ENCODE results near the gene TRPV4.

The TRPV4 gene

DNA sequence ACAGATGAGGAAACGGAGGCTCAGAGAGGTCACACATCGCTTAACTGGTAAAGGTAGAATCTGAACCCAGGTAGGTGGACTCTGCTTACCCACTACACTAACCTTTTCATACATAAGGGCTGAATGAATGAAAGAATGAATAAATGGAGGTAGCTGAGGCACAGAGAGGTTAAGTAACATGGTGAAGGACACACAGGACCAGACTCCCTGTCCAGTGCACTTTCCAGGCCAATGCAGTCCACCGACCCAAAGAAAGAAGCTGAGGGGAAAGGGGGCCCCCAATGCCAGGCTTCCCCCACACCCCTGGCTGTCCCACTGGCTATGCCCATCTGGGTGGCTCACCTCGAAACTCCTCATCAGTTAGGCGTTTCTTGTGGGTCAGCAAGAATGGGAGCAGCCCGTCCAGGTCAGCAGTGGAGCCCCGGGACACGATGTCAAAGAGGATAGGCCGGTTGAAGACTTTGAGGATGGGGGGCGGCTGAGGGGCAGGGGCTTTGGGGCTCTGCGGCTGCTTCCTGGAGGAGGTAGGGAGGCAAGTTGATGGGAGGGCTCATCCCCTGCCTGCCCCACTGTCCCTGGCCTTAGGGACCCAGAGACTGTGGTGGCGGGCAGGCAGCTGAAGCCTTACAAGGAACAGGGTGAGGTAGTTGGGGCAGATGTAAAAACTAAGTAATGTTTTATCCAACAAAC is 25.1 kb downstream of the TRPV4 start:
- Histone ChIP-seq H3K27me3 (ENCODE audit: insufficient read depth, low read length) (no peaks in the 10 kb centered on the region), H3K27ac (ENCODE audit: low read depth, low read length) (no peak overlapping the region), H3K79me2 (ENCODE audit: control insufficient read depth, insufficient read depth, low read length, unreplicated experiment) (no peaks in the 10 kb centered on the region), H3K4me1 (ENCODE audit: control insufficient read depth, insufficient read depth, low read length, unreplicated experiment) (no peaks in the 10 kb centered on the region), H3K4me3 (ENCODE audit: low read depth, low read length) (no peak overlapping the region), H3K36me3 (ENCODE audit: insufficient read depth, low read length) (no peaks in the 10 kb centered on the region), H2AFZ (ENCODE audit: low read length, unreplicated experiment) (no peak overlapping the region)

DNA sequence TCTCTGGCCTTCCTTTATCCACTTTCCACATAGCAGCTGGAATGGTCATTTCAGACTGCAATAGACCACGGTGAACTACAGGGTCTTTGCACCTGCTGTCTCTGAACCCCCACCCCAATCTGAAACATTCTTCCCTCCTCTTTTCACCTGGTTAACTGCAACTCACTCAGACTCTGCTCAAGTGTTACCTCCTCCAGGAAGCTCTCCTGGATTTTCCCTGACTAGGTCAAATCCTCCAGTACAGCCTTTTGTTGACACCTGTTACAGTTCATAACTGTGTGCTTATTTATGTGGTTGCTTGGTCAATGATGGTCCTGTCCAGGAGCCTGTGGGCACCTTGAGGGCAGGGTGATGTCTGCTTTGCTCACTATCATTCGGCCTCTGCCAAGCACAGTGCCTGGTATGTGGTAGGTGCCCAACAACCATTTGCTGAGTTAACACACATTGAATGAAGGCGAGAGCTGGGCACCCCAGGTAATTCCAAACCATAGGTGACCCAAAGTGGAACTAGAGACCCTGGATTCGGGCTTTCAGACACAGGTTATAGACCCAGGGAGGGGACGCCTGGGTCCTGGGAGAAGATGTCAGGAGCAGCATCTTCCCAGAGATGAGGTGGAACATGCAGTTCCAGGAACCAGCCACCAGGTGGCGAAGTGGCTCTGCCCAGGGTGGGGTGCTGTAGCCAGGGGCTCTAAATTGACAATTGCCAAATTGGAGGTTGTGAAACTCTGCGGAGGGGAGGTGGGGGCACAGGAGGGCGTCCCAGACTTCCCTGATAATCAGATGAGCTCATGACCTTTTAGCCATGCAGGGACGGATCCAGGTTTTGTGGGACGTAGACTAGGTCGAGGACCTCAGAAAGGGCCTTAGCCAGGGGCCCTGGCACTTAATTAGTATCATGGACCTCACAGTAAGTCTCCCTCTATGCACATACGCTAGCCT is 28.1 kb downstream of the TRPV4 start:
- Histone ChIP-seq H3K27me3 (ENCODE audit: insufficient read depth, low read length) (no peaks in the 10 kb centered on the region), H3K4me3 (ENCODE audit: low read depth, low read length) (no peak overlapping the region), H3K27ac (ENCODE audit: low read depth, low read length) (no peak overlapping the region), H3K79me2 (ENCODE audit: control insufficient read depth, insufficient read depth, low read length, unreplicated experiment) (no peaks in the 10 kb centered on the region), H3K36me3 (ENCODE audit: insufficient read depth, low read length) (no peaks in the 10 kb centered on the region), H3K4me1 (ENCODE audit: control insufficient read depth, insufficient read depth, low read length, unreplicated experiment) (no peaks in the 10 kb centered on the region), H2AFZ (ENCODE audit: low read length, unreplicated experiment) (no peak overlapping the region)

DNA sequence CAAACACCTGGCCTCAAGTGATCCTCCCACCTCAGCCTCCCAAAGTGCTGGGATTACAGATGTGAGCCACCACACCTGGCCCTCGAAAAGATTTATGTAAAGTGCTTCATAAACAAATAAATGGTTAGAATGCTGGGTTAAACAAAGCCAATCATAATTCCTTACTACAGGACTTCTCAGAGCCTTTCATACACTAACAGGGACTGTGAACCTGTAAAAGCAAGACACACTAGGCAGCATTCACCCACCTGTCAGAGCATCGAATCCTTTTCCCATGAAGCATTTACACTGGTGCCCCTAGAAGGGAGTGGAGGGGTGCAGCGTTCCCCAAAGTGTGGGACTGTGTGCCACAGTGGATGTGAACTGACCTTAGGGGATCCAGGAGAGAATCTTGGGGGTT is 29.5 kb downstream of the TRPV4 start:
- no peaks in the 10 kb centered on the region for H3K27me3 ChIP-seq (ENCODE audit: insufficient read depth, low read length)

DNA sequence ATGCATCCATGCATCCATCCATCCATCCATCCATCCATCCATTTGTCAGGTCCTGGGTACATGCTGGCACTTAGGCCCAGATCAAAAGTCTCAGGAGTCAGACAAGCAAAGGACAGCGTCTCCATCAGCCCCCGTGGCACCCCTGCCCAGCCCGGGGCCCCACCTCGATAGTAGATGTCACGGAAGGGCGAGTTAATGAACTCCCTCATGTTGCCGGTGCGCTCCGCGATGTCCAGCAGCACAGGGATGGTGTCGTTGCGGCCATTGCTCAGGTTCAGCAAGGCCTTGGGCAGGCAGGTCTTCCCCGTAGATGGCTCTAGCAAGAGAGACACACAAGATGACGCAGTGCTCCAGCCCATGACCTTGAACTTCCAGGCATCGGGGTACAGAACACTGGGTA is 30.4 kb downstream of the TRPV4 start:
- Histone ChIP-seq H3K4me3 (ENCODE audit: low read depth, low read length) (no peak overlapping the region), H3K4me1 (ENCODE audit: control insufficient read depth, insufficient read depth, low read length, unreplicated experiment) (no peaks in the 10 kb centered on the region), H3K36me3 (ENCODE audit: insufficient read depth, low read length) (no peaks in the 10 kb centered on the region), H3K79me2 (ENCODE audit: control insufficient read depth, insufficient read depth, low read length, unreplicated experiment) (no peaks in the 10 kb centered on the region), H3K27ac (ENCODE audit: low read depth, low read length) (no peak overlapping the region), H2AFZ (ENCODE audit: low read length, unreplicated experiment) (no peak overlapping the region), H3K27me3 (ENCODE audit: insufficient read depth, low read length) (no peaks in the 10 kb centered on the region)

More for the DNA sequence above, 29.5 kb downstream of the TRPV4 start:
- H3K27ac ChIP-seq (ENCODE audit: low read depth, low read length): no peak overlapping the region
- H3K36me3 ChIP-seq (ENCODE audit: insufficient read depth, low read length): no peaks in the 10 kb centered on the region
- H3K4me3 ChIP-seq (ENCODE audit: low read depth, low read length): no peak overlapping the region
- H3K79me2 ChIP-seq (ENCODE audit: control insufficient read depth, insufficient read depth, low read length, unreplicated experiment): no peaks in the 10 kb centered on the region
- H2AFZ ChIP-seq (ENCODE audit: low read length, unreplicated experiment): no peak overlapping the region
- no peaks in the 10 kb centered on the region for H3K4me1 ChIP-seq (ENCODE audit: control insufficient read depth, insufficient read depth, low read length, unreplicated experiment)

DNA sequence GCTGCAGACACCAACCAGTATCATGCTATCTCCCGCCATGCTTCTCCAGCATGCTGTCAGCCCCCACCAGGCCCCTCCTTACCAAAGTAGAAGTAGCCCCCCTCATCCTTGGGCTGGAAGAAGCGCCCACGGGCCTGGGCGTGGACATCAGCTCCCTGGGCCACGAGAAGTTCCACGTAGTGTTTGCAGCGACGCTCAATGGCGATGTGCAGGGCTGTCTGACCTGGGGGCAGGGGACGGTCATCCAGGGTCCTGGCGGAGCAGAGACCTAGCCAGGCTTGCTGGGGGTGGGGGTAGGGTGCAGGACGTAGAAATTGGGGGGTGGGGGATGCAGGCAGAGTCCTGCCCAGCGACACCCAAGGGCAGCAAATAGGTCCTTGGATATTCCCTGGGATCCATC is 32.7 kb downstream of the TRPV4 start:
- no peak overlapping the region for H3K27ac ChIP-seq (ENCODE audit: low read depth, low read length)
- H3K27me3 ChIP-seq (ENCODE audit: insufficient read depth, low read length): no peaks in the 10 kb centered on the region
- no peaks in the 10 kb centered on the region for H3K4me1 ChIP-seq (ENCODE audit: control insufficient read depth, insufficient read depth, low read length, unreplicated experiment)
- no peak overlapping the region for H3K4me3 ChIP-seq (ENCODE audit: low read depth, low read length)
- no peaks in the 10 kb centered on the region for H3K36me3 ChIP-seq (ENCODE audit: insufficient read depth, low read length)
- H2AFZ ChIP-seq (ENCODE audit: low read length, unreplicated experiment): no peak overlapping the region
- H3K79me2 ChIP-seq (ENCODE audit: control insufficient read depth, insufficient read depth, low read length, unreplicated experiment): no peaks in the 10 kb centered on the region

DNA sequence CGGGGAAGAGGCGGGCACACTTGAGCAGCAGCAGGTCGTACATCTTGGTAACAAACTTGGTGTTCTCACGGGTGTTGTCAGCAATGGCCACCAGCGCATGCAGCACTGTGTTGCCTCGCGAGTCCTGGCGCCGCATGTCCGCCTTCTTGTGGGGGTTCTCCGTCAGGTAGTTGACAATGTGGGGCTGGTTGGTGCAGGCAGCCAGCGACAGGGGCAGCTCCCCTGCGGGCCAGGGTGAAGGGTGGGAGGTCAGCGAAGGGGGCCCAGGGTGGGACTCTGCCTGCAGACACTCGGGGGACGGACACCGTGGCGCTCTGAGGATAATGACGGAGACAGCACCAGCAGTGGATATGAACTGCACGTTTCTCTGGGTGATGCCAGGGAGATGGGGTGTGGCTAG is 34.5 kb downstream of the TRPV4 start:
- Histone ChIP-seq H3K27ac (ENCODE audit: low read depth, low read length) (no peak overlapping the region), H3K4me1 (ENCODE audit: control insufficient read depth, insufficient read depth, low read length, unreplicated experiment) (peaks cover 5% of the 10 kb centered on the region), H2AFZ (ENCODE audit: low read length, unreplicated experiment) (no peak overlapping the region), H3K79me2 (ENCODE audit: control insufficient read depth, insufficient read depth, low read length, unreplicated experiment) (no peaks in the 10 kb centered on the region), H3K27me3 (ENCODE audit: insufficient read depth, low read length) (no peaks in the 10 kb centered on the region), H3K4me3 (ENCODE audit: low read depth, low read length) (no peak overlapping the region), H3K36me3 (ENCODE audit: insufficient read depth, low read length) (no peaks in the 10 kb centered on the region)

GRCh38 chr12:109797905-109798669 is 35.1 kb downstream of the TRPV4 start:
- no peak overlapping the region for H2AFZ ChIP-seq (ENCODE audit: low read length, unreplicated experiment)
- H3K4me1 ChIP-seq (ENCODE audit: control insufficient read depth, insufficient read depth, low read length, unreplicated experiment): peaks cover 5% of the 10 kb centered on the region
- H3K79me2 ChIP-seq (ENCODE audit: control insufficient read depth, insufficient read depth, low read length, unreplicated experiment): no peaks in the 10 kb centered on the region
- H3K27ac ChIP-seq (ENCODE audit: low read depth, low read length): no peak overlapping the region
- H3K36me3 ChIP-seq (ENCODE audit: insufficient read depth, low read length): no peaks in the 10 kb centered on the region
- no peaks in the 10 kb centered on the region for H3K27me3 ChIP-seq (ENCODE audit: insufficient read depth, low read length)
- no peak overlapping the region for H3K4me3 ChIP-seq (ENCODE audit: low read depth, low read length)

GRCh38 chr12:109796057-109796456 is 37.1 kb downstream of the TRPV4 start:
- Histone ChIP-seq H2AFZ (ENCODE audit: low read length, unreplicated experiment) (no peak overlapping the region), H3K27me3 (ENCODE audit: insufficient read depth, low read length) (peaks cover 3% of the 10 kb centered on the region; the same call in 1 of the 2 replicates), H3K4me1 (ENCODE audit: control insufficient read depth, insufficient read depth, low read length, unreplicated experiment) (peaks cover 5% of the 10 kb centered on the region), H3K27ac (ENCODE audit: low read depth, low read length) (no peak overlapping the region), H3K79me2 (ENCODE audit: control insufficient read depth, insufficient read depth, low read length, unreplicated experiment) (no peaks in the 10 kb centered on the region), H3K36me3 (ENCODE audit: insufficient read depth, low read length) (no peaks in the 10 kb centered on the region), H3K4me3 (ENCODE audit: low read depth, low read length) (no peak overlapping the region)

DNA sequence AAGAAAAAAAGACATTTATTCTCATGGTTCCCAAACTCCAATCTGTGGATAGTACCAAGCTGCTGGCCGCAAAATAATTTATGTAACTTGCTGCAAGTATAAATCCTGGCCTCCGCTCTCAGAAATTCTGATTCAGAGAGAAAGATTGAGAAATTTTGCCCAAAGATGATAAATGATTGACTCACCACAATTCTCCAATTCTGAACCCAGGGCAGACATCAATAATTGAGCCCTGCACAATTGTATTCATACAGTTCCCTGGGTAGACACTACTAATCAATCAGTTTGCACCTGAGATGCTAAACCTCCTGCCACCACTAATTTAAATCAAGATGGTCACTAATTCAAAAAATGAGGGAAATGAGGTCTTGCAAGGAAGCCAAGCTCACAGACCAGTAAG is 38.2 kb downstream of the TRPV4 start:
- Histone ChIP-seq H2AFZ (ENCODE audit: low read length, unreplicated experiment) (no peak overlapping the region), H3K27me3 (ENCODE audit: insufficient read depth, low read length) (peaks cover 3% of the 10 kb centered on the region; the same call in 1 of the 2 replicates), H3K27ac (ENCODE audit: low read depth, low read length) (no peak overlapping the region), H3K4me1 (ENCODE audit: control insufficient read depth, insufficient read depth, low read length, unreplicated experiment) (peaks cover 5% of the 10 kb centered on the region), H3K4me3 (ENCODE audit: low read depth, low read length) (no peak overlapping the region), H3K36me3 (ENCODE audit: insufficient read depth, low read length) (no peaks in the 10 kb centered on the region), H3K79me2 (ENCODE audit: control insufficient read depth, insufficient read depth, low read length, unreplicated experiment) (no peaks in the 10 kb centered on the region)

GRCh38 chr12:109793826-109794501 is 39.2 kb downstream of the TRPV4 start:
- Histone ChIP-seq H3K27ac (ENCODE audit: low read depth, low read length) (no peak overlapping the region), H3K4me1 (ENCODE audit: control insufficient read depth, insufficient read depth, low read length, unreplicated experiment) (peaks cover 5% of the 10 kb centered on the region), H3K4me3 (ENCODE audit: low read depth, low read length) (no peak overlapping the region), H3K27me3 (ENCODE audit: insufficient read depth, low read length) (peaks cover 3% of the 10 kb centered on the region; the same call in 1 of the 2 replicates), H2AFZ (ENCODE audit: low read length, unreplicated experiment) (no peak overlapping the region), H3K36me3 (ENCODE audit: insufficient read depth, low read length) (no peaks in the 10 kb centered on the region), H3K79me2 (ENCODE audit: control insufficient read depth, insufficient read depth, low read length, unreplicated experiment) (no peaks in the 10 kb centered on the region)
